Left kidney (tissue), 2 donors: ENCODE data around the gene LIPM. TPM values are rescaled to one million over a fixed set of nuclear protein-coding genes. Genes with fewer than 3 reads are reported as not detected.

ENCODE experiments used
- DNase-seq: peaks from one replicate; pipeline ENCODE4 v3.0.0-alpha.2; 2013
- polyA plus RNA-seq: library from polyadenylated mRNA; unstranded; fragments of 120-200 nt; gene quantifications from one replicate; pipeline ENCODE4 v1.2.1, GENCODE V29; 2013; ENCODE audit not compliant: insufficient read length

LIPM gene
- polyA plus RNA-seq, 1 donor = not detected

DNA sequence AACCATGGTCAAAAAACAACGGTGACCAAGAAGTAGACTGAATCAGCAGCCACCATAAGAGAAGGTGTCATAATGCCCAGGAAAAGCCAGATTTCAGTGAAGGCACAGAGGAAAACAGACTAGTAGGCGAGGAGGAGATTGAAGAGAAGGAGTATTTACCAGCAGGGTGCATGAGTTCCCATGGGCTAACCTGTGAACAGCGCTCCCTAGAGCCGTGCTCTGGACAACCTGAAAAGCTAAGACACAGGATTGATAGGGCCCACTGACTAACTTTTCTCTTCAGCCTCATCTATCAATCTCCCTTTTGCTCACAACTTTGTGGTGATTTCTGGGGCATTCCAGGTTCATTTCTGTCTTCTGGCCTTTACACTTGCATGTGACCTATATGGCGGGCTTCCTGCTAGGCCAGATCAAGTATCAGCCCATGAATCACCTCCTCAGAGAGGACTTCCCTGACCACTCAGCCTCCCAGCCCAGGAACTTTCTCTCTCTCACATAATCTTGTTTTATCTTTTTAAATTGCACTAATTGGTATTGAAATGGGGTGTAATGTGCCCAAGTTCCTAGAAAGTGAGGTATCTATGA lies 36.3 kb downstream of the LIPM start:
- DNase-seq = no peak

DNA sequence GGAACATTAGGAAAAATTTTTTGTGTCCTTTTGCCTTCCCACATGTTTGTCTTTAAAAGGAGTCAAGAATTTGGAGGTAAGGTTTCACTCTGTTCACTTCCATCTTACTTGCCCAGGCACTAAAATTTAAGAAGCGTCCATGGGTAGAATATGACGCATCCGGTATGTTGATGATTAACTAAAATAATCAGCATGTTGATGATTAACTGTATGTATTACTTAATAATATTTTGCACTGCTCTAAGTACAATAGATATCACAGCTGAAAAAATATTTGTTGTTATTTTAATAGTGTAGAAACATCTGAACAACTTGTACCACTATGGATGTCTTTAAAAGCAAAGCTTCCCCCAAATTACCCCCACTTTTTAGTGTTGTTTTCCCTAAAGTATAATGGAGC lies 37.6 kb downstream of the LIPM start:
- no peak for DNase-seq

DNA sequence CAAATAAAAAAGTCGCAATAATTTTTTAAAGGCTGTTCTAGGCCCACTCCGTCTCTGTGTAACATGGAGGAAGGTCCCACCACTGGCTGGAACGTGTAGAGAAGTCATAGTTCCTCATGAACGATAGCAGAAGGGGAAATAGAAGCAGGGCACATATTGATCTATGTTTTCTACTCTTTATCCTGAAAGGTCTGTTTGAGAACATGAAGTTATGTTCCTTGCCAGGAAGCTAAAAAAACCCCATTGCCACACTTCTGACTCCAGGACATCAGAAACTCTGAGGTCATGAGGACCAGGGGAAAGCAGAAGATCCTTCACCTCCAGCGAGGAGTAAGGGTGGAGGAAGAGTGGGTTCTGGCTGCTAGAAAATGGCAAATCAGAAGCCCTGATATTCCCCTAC lies 38.4 kb downstream of the LIPM start:
- no peak for DNase-seq

DNA sequence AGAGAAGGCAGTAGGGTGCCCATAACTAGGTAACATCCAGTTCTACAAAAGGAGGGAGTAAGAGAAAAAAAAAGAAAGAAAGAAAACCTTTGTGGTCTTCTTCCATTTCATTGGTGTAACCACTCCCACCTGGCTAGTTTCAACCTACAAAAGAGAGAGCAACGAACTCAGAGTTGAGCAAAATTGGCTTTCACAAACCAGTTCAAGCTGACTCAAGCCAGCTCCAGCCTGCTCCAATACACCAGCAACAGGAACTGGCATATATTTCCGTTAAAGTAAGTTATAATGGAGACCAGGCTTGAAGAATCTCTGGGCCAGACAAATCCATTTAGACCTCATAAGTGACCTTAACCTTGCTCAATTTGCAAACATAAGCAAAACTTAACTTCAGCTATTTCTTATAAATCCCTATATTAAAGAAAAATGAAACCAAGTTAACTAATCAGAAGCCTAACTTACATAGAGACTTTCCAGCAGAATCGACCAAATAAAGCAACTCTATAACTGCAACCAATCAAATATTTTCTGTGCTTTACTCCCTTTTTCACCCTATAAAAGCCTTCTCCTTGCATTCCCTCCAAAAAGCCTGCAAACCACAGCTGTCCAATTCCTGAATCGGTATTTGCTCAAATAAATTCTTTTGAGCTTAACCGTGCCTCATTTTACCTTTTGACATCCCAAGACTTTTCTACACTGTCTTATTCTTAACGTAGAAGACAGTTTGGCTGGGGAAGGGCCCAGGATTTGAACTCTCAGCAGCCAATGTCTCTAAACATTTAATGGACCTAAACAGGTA lies 39.0 kb downstream of the LIPM start:
- no peak for DNase-seq

DNA sequence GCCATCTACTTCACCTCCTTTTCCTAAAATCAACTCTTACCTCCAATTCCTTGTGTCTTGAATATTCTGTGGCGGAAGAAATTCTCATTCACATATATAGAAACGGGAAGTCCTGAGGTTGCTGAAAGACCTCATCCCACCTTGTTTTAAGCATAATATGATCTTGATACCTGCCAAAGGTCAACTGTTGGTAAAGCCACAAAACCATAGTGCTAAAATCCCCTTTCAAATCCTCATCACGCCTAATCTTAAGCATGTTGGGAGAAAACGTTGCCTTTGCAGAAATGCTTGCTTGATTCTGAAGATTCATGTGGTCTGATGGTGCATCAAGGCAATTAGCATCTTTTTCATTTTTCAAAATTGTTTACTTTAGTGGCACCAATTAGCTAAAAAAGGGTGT lies 40.6 kb downstream of the LIPM start:
- DNase-seq = no peak

DNA sequence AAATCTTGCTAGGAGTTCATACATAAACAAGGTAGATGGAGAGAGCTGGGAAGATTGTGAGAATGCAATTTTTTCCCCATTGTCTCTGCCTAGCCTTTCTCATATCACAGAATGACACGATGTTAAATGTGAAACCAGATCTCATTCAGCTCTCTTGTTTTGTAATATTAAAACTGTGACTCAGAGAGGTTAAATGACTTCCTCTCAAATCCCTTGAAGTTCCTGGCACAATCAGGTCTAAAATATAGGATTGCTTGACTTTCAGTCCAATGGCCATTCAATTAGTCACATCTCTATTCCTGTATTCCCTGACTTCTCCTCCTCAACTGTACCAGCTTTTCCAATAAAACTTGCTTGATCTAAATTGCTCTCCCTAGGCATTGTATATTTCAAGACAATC lies 46.0 kb downstream of the LIPM start:
- no peak for DNase-seq

DNA sequence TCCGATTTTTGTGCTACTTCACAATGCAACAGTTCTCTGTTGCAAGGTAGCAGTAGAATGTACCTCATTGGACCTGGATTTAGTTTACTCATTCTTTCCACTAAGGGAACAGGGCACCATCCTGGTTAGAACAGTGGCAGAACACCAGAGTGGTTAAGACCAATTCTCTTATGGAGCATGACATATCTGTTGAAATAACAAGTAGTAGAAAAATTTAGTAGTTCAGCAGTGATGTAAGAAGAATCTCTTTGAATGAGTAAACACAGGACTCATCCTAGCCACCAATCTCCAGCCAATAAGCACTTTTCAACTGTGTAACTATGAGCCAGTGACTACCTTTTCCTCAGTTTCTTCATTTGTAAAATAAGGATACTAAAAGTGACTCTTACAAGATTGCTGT lies 46.7 kb downstream of the LIPM start:
- no peak for DNase-seq

DNA sequence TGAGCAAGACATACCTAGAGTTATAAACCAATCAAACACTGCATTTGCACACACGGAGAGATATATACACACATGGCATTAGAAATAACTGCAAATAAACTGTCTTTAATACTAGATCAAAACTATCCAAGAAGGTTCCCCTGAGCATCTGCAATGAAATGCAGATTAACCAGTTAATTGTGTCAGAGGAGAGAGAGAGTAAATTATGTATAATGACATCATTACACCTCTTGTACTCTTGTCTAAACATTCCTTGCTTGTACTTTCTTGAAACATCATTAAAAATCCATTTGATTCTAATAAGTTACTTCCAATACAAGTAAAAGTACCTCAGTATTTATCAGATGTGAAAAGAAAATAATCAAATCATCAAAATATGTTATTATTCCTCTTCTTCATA lies 48.2 kb downstream of the LIPM start:
- DNase-seq = no peak

DNA sequence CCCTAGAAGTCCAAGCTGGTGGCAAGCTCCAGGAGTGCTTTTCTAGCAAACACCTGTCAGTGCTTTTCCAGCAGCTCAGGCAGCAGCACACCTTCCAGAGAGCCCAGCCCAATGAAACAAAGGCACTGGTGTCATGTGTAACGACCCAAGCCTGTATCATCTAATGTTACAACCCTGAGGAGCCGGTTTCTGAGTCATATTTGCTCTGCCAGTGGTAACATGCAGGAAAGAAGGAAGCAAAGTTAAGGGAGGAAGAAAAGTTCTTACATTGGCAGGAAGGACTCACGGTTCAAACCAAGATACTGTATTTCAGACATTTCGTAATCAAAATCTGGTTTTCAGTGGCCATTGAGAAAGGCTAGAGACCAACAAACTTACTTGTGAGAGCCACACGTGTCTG lies 49.2 kb downstream of the LIPM start, which contains the start of gene ANKRD22:
TSS of gene ANKRD22 (minus strand) at position 139 of the 400 bp plus-strand sequence. CDS start 237 bp downstream, outside the sequence.
- no peak for DNase-seq

DNA sequence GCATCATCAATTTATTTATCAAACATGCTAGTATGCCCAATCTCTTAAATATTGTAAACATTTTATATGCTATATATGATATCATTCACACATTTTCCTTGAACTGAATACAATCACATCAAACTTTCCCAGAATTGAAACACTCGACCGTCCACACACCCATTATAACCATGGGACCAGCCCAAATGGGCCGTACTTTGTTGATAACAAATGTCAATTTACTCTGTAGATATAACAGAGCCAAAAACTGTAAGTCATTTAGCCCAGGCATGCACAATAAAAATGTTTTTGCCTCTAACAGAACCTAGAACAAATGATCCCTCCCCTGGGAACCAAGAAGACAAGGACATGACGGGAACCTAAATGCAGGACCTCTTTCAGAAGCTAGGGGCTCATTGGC lies 49.8 kb downstream of the LIPM start:
- DNase-seq = no peak

DNA sequence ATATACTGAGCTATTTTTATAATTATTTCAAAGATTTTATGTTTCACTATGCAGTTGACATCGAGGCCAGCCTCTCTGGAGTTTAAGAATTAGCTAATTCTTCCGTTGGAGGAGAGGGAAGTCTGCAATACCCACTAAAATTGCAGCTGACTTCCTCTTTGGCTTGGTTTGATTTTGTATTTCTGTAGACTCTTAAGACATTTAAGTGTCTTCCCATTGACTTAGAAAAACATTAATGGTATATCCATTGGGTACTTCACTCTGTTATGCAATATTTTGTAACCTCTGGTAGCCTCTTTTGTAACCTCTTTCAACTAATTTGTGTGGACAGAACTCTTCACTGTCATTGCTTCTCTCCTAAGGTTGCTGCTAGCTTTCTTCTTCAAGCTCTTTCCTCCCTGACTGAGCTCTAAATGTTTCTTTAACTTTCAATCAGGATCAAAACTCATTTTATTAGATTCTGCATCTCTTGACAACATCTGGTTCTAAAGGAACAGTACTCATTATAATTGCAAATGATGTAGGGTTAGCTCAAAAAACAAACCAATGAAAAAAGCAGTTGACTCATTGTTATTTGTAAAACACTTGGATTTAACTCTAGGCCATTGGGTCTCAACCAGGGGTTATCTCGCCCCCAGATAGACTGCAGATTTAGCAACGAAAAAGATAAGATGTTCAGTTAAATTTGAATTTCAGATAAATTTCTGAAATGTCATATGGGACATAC lies 50.8 kb downstream of the LIPM start:
- no peak for DNase-seq

DNA sequence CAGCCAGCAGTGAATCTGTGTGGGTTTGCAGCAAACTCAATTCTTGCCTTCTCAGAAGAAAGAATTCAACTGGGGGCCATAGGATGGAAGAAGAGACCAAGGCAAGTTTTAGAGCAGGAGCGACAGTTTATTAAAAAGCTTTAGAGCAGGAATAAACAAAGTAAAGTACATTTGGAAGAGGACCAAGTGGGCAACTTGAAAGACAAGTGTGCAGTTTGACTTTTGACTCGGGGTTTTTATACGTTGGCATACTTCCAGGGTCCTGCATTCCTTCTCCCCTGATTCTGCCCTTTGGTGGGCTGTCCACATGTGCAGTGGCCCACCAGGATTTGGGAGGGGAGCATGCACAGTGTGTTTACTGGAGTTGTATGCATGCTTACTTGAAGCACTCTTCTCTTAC lies 52.2 kb downstream of the LIPM start:
- no peak for DNase-seq

DNA sequence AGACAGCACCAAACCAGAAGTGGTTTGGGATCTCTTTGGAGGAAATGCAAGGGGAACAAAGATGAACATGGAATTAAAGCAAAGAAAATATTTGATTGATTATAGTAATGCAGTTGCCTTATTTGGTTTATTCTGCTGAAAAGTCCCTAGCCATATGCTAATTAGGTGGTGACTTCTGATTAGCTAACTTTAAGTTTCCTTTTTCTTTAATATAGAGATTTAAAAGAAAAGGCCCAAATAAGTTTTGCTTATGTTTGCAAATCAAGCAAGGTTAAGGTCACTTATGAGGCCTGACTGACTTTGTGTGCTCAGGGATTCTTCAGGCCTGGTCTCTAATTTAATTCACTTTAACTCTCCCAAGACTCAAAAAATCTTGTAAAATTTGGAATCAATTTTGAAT lies 55.3 kb downstream of the LIPM start:
- no peak for DNase-seq

DNA sequence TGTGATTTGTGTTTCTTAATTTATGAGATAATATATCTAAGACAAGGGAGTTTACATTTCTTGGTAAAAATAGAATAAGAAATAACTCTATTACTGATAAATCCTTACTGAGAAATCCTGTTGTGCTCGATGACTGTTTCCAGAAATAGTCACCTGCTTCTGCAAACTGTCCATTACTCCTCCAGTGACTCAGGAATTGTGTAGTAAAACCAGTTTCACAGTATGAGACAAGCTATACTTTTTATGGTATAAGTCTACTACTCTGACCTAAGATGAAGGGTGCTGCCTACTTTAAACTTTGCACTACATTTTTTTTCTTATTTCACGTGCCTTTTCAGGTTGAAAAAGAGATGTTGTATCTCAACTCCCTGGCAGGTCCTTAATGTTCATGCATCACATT lies 56.0 kb downstream of the LIPM start:
- no peak for DNase-seq

DNA sequence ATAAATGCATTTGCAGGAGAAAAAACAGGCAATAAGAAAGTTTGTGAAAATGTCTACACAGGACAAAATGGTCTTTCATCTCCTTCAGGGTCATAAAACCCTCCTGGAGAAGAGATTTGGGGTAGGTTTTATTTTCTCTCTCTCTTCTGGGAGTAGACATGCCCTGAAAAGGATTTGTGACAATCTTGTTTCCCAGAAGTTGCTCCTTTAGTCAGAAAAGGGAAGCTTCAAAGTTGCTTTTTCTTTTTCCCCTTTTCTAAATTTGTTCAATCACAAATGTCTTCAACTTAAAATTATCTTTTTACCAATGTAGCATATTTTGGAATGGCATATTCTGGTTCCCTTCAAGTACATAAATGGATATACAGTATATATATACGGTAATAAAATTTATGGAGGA lies 58.5 kb downstream of the LIPM start:
- DNase-seq = no peak

DNA sequence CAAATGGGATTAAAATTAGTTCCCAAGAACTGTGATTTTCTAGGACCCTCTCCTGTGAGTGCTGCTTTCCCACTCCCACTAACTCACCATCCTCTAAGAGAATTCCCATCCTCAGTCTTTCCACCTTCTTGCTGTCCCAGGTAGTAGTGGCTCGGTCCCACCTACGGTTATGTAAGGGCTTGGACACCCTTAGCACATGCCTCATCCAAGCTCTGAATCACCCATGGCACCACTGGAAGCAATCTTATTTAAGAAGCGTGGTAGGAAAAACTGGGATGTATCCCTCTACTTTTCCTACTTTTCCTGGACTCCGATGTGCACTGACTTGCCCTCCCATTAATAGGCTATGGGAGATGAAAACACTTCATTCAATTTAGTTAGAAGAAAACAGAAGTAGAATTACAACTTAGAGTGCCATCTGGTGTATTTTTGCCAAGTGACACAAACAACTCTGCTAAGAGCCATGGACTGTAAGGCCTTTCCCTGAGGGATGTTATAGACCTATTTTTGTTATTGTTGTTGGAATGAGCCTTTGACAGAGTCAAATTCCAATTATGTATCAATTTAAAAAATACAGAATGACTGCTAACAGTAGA lies 62.8 kb downstream of the LIPM start:
- no peak for DNase-seq

DNA sequence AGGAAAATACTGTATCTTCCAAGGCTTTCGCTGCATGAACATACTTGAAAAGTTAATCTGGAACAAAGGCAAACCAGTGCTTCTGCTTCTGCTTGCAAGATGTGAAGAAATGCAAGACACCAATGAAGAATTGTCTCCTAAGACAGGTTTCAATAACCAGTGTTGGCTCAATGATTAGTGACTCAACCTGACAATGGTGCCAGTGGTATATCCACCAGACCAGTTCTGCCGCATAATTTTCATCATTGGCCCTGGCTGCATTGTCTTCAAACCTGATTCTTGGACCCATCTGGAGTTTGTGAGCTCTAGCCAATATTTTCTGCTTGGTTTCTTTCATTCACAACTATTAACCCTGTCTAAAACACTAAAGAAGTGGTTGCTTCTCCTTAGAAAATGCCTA lies 63.9 kb downstream of the LIPM start:
- DNase-seq = no peak

DNA sequence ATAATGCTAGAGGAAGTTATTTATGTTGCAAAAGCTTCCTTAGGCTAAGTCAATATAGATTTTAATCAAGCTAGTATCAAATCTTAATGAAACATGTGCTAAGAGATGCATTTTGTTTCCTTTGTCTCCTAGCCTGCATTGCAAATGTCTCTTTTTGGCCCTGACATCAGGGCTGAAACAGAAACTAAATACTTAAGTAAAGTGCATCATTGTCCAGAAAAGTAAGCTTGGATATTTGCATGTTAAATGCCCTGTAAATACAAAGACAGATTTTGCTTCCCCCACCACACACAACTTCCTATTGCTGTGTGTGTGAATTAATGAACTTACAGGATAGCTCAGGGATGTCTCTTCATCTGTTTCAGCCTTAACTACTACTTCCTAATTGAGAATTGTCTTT lies 67.6 kb downstream of the LIPM start:
- DNase-seq = no peak

Other genes with a start within 250 kb of the LIPM start
- gene RNLS, start 219.4 kb upstream of the LIPM start, polyA plus RNA-seq = 15.3 TPM
- 0.10 TPM for gene LIPJ, start 216.0 kb upstream of the LIPM start, polyA plus RNA-seq
- gene LIPF, start 138.3 kb upstream of the LIPM start, polyA plus RNA-seq = 0.47 TPM
- gene LIPK, start 96.5 kb upstream of the LIPM start, polyA plus RNA-seq = not detected
- gene LIPN, start 42.7 kb upstream of the LIPM start, polyA plus RNA-seq = not detected
- 0.28 TPM for gene ANKRD22, start 49.1 kb downstream of the LIPM start, polyA plus RNA-seq
- gene STAMBPL1, start 77.5 kb downstream of the LIPM start, polyA plus RNA-seq = 2.3 TPM
- gene ACTA2, start 150.0 kb downstream of the LIPM start, polyA plus RNA-seq = 158 TPM
- gene FAS, start 188.1 kb downstream of the LIPM start, polyA plus RNA-seq = 13.4 TPM